PC-9 (cell line): ENCODE results near the gene KMT2A. TPM values are rescaled to one million over a fixed set of nuclear protein-coding genes. Genes with fewer than 3 reads are reported as not detected.
A peak's percentile ranks its signal among the peaks of the same experiment; 100 is the strongest.

ENCODE experiments used
- BruUV-seq: library from RNA; stranded (reverse); fragments of 400-500 nt; replicated peaks from 2 replicates; lab custom pipeline; 2021; lab: Mats Ljungman, UMichigan
- CTCF ChIA-PET: fragments of 300-600 bp; sonication (Branson Sonifier 250); formaldehyde crosslinking; loops from one replicate; lab custom pipeline; 2022; ENCODE audit warnings: antibody characterized with exemption; lab: Charles Lee
- POLR2A ChIA-PET: fragments of 300-600 bp; sonication (Branson Sonifier 250); formaldehyde crosslinking; loops from one replicate; lab custom pipeline; 2022; ENCODE audit warnings: antibody characterized with exemption; ENCODE audit not compliant: unreplicated experiment; lab: Charles Lee
- DNase-seq, 2 experiments: peaks; one replicate each; pipeline versions ENCODE4 v3.0.0 to v3.0.0-alpha.2; 2015 to 2022; ENCODE audit warnings: mixed read lengths in 1 of 2
- H2AFZ ChIP-seq: fragments of 200-600 bp; sonication (generic); 2 replicates; pipeline ENCODE4 v1.8.1; 2017; ENCODE audit warnings: antibody characterized with exemption
- H3F3A ChIP-seq: fragments of 200-600 bp; sonication (generic); 2 replicates; pipeline ENCODE4 v1.8.1; 2017; ENCODE audit warnings: antibody characterized with exemption, mild to moderate bottlenecking, low read depth; ENCODE audit not compliant: insufficient read depth
- H3K27ac ChIP-seq: fragments of 200-600 bp; sonication (generic); 2 replicates; pipeline ENCODE4 v1.6.1; 2016; ENCODE audit warnings: mixed run types
- H3K27me3 ChIP-seq: fragments of 200-600 bp; sonication (generic); 2 replicates; pipeline ENCODE4 v1.6.1; 2016; ENCODE audit warnings: low read depth, mixed run types; ENCODE audit not compliant: insufficient read depth
- H3K36me3 ChIP-seq: fragments of 200-600 bp; sonication (generic); 2 replicates; pipeline ENCODE4 v1.6.1; 2016; ENCODE audit warnings: low read depth, mixed run types
- H3K4me1 ChIP-seq: fragments of 200-600 bp; sonication (generic); replicated peaks from 2 replicates; pipeline ENCODE4 v1.6.1; 2016; ENCODE audit warnings: mixed run types; ENCODE audit not compliant: insufficient read depth
- H3K4me2 ChIP-seq: fragments of 200-600 bp; sonication (generic); 2 replicates; pipeline ENCODE4 v1.6.1; 2017; ENCODE audit warnings: mixed run types
- H3K4me3 ChIP-seq: fragments of 200-600 bp; sonication (generic); 2 replicates; pipeline ENCODE4 v1.6.1; 2016; ENCODE audit warnings: mixed run types
- H3K79me2 ChIP-seq: fragments of 200-600 bp; sonication (generic); 2 replicates; pipeline ENCODE4 v1.6.1; 2017; ENCODE audit warnings: low read depth, mixed run types
- H3K9me2 ChIP-seq: fragments of 200-600 bp; sonication (generic); 2 replicates; pipeline ENCODE4 v1.8.1; 2017; ENCODE audit warnings: mild to moderate bottlenecking; ENCODE audit not compliant: insufficient read depth
- H3K9me3 ChIP-seq: fragments of 200-600 bp; sonication (generic); 2 replicates; pipeline ENCODE4 v1.8.1; 2016; ENCODE audit warnings: low read depth; ENCODE audit not compliant: insufficient read depth
- H4K20me1 ChIP-seq: fragments of 200-600 bp; sonication (generic); 2 replicates; pipeline ENCODE4 v1.8.1; 2017; ENCODE audit not compliant: insufficient read depth
- CTCF ChIP-seq: fragments of 200-600 bp; sonication (generic); conservative IDR thresholded peaks from 2 replicates; pipeline ENCODE4 v1.6.1; 2017; ENCODE audit warnings: mixed run types, antibody characterized with exemption, mild to moderate bottlenecking, moderate library complexity
- EZH2 ChIP-seq: fragments of 200-600 bp; sonication (generic); IDR thresholded peaks from 2 replicates; pipeline ENCODE4 v1.8.0; 2017; ENCODE audit warnings: antibody characterized with exemption, low read depth
- intact Hi-C: fragments of 100-400 bp; cut with micrococcal nuclease; formaldehyde crosslinking; loops from one replicate; pipeline ENCODE4 v1.10.0; 2022; ENCODE audit not compliant: unreplicated experiment
- total RNA-seq: library from RNA; stranded (reverse); gene quantifications from 2 replicates; pipeline ENCODE4 v1.2.3, GENCODE V29; 2021

The KMT2A gene
- total RNA-seq, 1 experiment from 2014 or later: 80.3 TPM

GRCh38 chr11:118485273-118485672, 49.0 kb downstream of the KMT2A start:
- no TSS peak for BruUV-seq
- Histone ChIP-seq H3K79me2 (no peaks in the 10 kb centered on the region), H3K27ac (no peak overlapping the region), H3K9me2 (no peaks in the 10 kb centered on the region), H3K4me1 (no peaks in the 10 kb centered on the region), H4K20me1 (peaks cover 7% of the 10 kb centered on the region; the same call in 1 of the 2 replicates), H3K27me3 (no peaks in the 10 kb centered on the region), H3F3A (peaks cover 44% of the 10 kb centered on the region), H3K9me3 (no peaks in the 10 kb centered on the region), H2AFZ (no peak overlapping the region), H3K4me3 (no peak overlapping the region), H3K4me2 (no peak overlapping the region), H3K36me3 (peaks cover 44% of the 10 kb centered on the region)
- no peak for DNase-seq
- TF ChIP-seq EZH2 (no peak), CTCF (peak; percentile 54)
- POLR2A ChIA-PET: no interaction called here
- CTCF ChIA-PET: no interaction called here
- intact Hi-C loops: loop anchor here (5.0 kb wide), 1 partner anchor 83 kb away; the partner anchor contains the start of gene ATP5MG

GRCh38 chr11:118488480-118489109, 52.3 kb downstream of the KMT2A start:
- Histone ChIP-seq H2AFZ (no peak overlapping the region), H3K9me2 (no peaks in the 10 kb centered on the region), H3K36me3 (peaks cover 40% of the 10 kb centered on the region), H3K27me3 (no peaks in the 10 kb centered on the region), H3K4me3 (no peak overlapping the region), H4K20me1 (peaks cover 7% of the 10 kb centered on the region; the same call in 1 of the 2 replicates), H3K27ac (no peak overlapping the region), H3F3A (peaks cover 48% of the 10 kb centered on the region), H3K9me3 (no peaks in the 10 kb centered on the region), H3K79me2 (no peaks in the 10 kb centered on the region), H3K4me1 (no peaks in the 10 kb centered on the region), H3K4me2 (no peak overlapping the region)
- BruUV-seq: no TSS peak
- POLR2A ChIA-PET: interaction anchor here (0.6 kb wide), 1 partner anchor 201 kb away, joined by 5 read pairs; no protein-coding TSS in a partner anchor
- intact Hi-C loops: loop anchor here (1.0 to 5.0 kb wide), 4 partner anchors 86 to 343 kb away; partner anchors contain the start of gene ATP5MG
- peak; percentile 58 to 64 for DNase-seq
- CTCF ChIA-PET: no interaction called here
- peak; percentile 97 for TF ChIP-seq CTCF
- no peak for TF ChIP-seq EZH2

GRCh38 chr11:118491041-118491440, 54.7 kb downstream of the KMT2A start:
- Histone ChIP-seq H3K79me2 (no peaks in the 10 kb centered on the region), H2AFZ (no peak overlapping the region), H3K27ac (no peak overlapping the region)

More at GRCh38 chr11:118491041-118491440, 54.7 kb downstream of the KMT2A start:
- Histone ChIP-seq H3K9me2 (no peaks in the 10 kb centered on the region), H3K4me2 (no peak overlapping the region), H3K27me3 (no peaks in the 10 kb centered on the region), H3F3A (peaks cover 44% of the 10 kb centered on the region), H3K36me3 (peaks cover 51% of the 10 kb centered on the region), H3K9me3 (no peaks in the 10 kb centered on the region), H3K4me1 (no peaks in the 10 kb centered on the region), H4K20me1 (no peaks in the 10 kb centered on the region; the same call in 1 of the 2 replicates), H3K4me3 (no peak overlapping the region)
- DNase-seq: no peak
- ChIA-PET POLR2A (no interaction called here), CTCF (interaction anchor here (0.7 kb wide), 1 partner anchor 76 kb away, joined by 3 read pairs; no protein-coding TSS in a partner anchor)
- no TSS peak for BruUV-seq
- TF ChIP-seq EZH2: no peak
- TF ChIP-seq CTCF: no peak
- intact Hi-C loops: no loop called here
